Activated CD4-positive, alpha-beta T cell treated with anti-CD3 and anti-CD28 coated beads for 36 hours (primary cell): ENCODE measurements around the gene DNMT1. TPM values are rescaled to one million over a fixed set of nuclear protein-coding genes. Genes with fewer than 3 reads are reported as not detected.
A peak's percentile ranks its signal among the peaks of the same experiment; 100 is the strongest.

Experiments used
- ATAC-seq: fragments of 200-7000 bp; cut with Tn5 transposase; one replicate; pipeline ENCODE4 v1.10.0; 2021; ENCODE audit warnings: mild to moderate bottlenecking, moderate library complexity
- CTCF ChIA-PET: fragments of 350-600 bp; sonication (Branson Sonifier 250); formaldehyde crosslinking; loops from one replicate; lab custom pipeline; 2021; ENCODE audit warnings: antibody characterized with exemption; lab: Charles Lee
- POLR2A ChIA-PET: fragments of 350-600 bp; sonication (Branson Sonifier 250); formaldehyde crosslinking; loops from one replicate; lab custom pipeline; 2021; ENCODE audit warnings: antibody characterized with exemption, inconsistent platforms; lab: Charles Lee
- DNase-seq: peaks from one replicate; pipeline ENCODE4 v3.0.0-alpha.2; 2020
- H3K27ac Mint-ChIP-seq: one replicate; pipeline ENCODE4 v1.8.0; 2021; ENCODE audit warnings: mixed read lengths
- H3K27me3 Mint-ChIP-seq: one replicate; pipeline ENCODE4 v1.8.0; 2021; ENCODE audit warnings: mixed read lengths
- H3K36me3 Mint-ChIP-seq: one replicate; pipeline ENCODE4 v1.8.0; 2021; ENCODE audit warnings: low read depth, mixed read lengths
- H3K4me1 Mint-ChIP-seq: one replicate; pipeline ENCODE4 v1.8.0; 2021; ENCODE audit warnings: mixed read lengths
- H3K4me3 Mint-ChIP-seq: one replicate; pipeline ENCODE4 v1.8.0; 2021; ENCODE audit warnings: mild to moderate bottlenecking, moderate library complexity, mixed read lengths
- H3K9me3 Mint-ChIP-seq: one replicate; pipeline ENCODE4 v1.8.0; 2021; ENCODE audit warnings: low read depth, mixed read lengths
- intact Hi-C, 2 experiments: fragments of 100-400 bp; cut with DNase I in 1 of 2; cut with micrococcal nuclease in 1 of 2; formaldehyde crosslinking; loops; one replicate each; pipeline versions ENCODE4 v1.14.2 to v1.15.1; 2022 to 2024; cut with DNase I, micrococcal nuclease
- total RNA-seq, 2 experiments: library from RNA; stranded (reverse); gene quantifications; one replicate each; pipeline ENCODE4 v1.2.3, GENCODE V29; 2021

DNMT1 gene
- total RNA-seq, 2 experiments from 2014 or later: 374 to 385 TPM

GRCh38 chr19:10132905-10133304 lies 61.8 kb downstream of the DNMT1 start:
- ChIA-PET CTCF (interaction anchor here (0.8 to 1.7 kb wide), 3 partner anchors 12 to 117 kb away, joined by 3 to 6 read pairs (median 5); no protein-coding TSS in a partner anchor), POLR2A (interaction anchor here (0.6 to 0.7 kb wide), 3 partner anchors 9 to 26 kb away, joined by 3 to 10 read pairs (median 3); no protein-coding TSS in a partner anchor)
- no peak for ATAC-seq
- Mint-ChIP-seq H3K9me3 (no peaks in the 10 kb centered on the region), H3K27me3 (no peaks in the 10 kb centered on the region), H3K4me3 (no peak overlapping the region), H3K36me3 (peaks cover 42% of the 10 kb centered on the region), H3K4me1 (no peaks in the 10 kb centered on the region), H3K27ac (no peak overlapping the region)
- intact Hi-C loops: no loop called here
- no peak for DNase-seq

- H3K9me3 Mint-ChIP-seq: no peaks in the 10 kb centered on the region
- ChIA-PET CTCF (no interaction called here), POLR2A (no interaction called here)
- intact Hi-C loops: no loop called here
- no peak for ATAC-seq
- no peaks in the 10 kb centered on the region for H3K27me3 Mint-ChIP-seq
- no peak for DNase-seq
- H3K36me3 Mint-ChIP-seq: peaks cover 16% of the 10 kb centered on the region
- no peak overlapping the region for H3K4me3 Mint-ChIP-seq
- H3K4me1 Mint-ChIP-seq: no peaks in the 10 kb centered on the region
- no peak overlapping the region for H3K27ac Mint-ChIP-seq
Measured at GRCh38 chr19:10126213-10126639, 68.5 kb downstream of the DNMT1 start.

GRCh38 chr19:10124429-10124828 lies 70.3 kb downstream of the DNMT1 start:
- Mint-ChIP-seq H3K9me3 (no peaks in the 10 kb centered on the region), H3K4me3 (no peak overlapping the region), H3K27ac (no peak overlapping the region), H3K4me1 (peaks cover 2% of the 10 kb centered on the region), H3K36me3 (peaks cover 12% of the 10 kb centered on the region), H3K27me3 (no peaks in the 10 kb centered on the region)
- no peak for DNase-seq
- ChIA-PET CTCF (no interaction called here), POLR2A (no interaction called here)
- ATAC-seq: no peak
- intact Hi-C loops: no loop called here

- ChIA-PET POLR2A (no interaction called here), CTCF (interaction anchor here (0.9 to 1.6 kb wide), 3 partner anchors 9 to 128 kb away, joined by 3 to 5 read pairs (median 4); no protein-coding TSS in a partner anchor)
- H3K4me1 Mint-ChIP-seq: peaks cover 9% of the 10 kb centered on the region
- H3K36me3 Mint-ChIP-seq: peaks cover 19% of the 10 kb centered on the region
- DNase-seq: no peak
- no peak overlapping the region for H3K27ac Mint-ChIP-seq
- no peak for ATAC-seq
- H3K27me3 Mint-ChIP-seq: no peaks in the 10 kb centered on the region
- H3K4me3 Mint-ChIP-seq: no peak overlapping the region
- no peaks in the 10 kb centered on the region for H3K9me3 Mint-ChIP-seq
- intact Hi-C loops: no loop called here
Measured at GRCh38 chr19:10122045-10122444, 72.7 kb downstream of the DNMT1 start.

- peaks cover 15% of the 10 kb centered on the region for H3K4me1 Mint-ChIP-seq
- no peaks in the 10 kb centered on the region for H3K27me3 Mint-ChIP-seq
- DNase-seq: no peak
- no peak overlapping the region for H3K27ac Mint-ChIP-seq
- H3K36me3 Mint-ChIP-seq: peaks cover 31% of the 10 kb centered on the region
- ChIA-PET CTCF (interaction anchor here (0.7 to 1.6 kb wide), 8 partner anchors 10 to 445 kb away, joined by 3 to 5 read pairs (median 4); no protein-coding TSS in a partner anchor), POLR2A (no interaction called here)
- ATAC-seq: no peak
- intact Hi-C loops: loop anchor here (1.0 to 2.0 kb wide), 3 partner anchors 16 to 131 kb away; no protein-coding TSS in a partner anchor
- no peaks in the 10 kb centered on the region for H3K9me3 Mint-ChIP-seq
- H3K4me3 Mint-ChIP-seq: no peak overlapping the region
Measured at GRCh38 chr19:10120538-10121189, 74.1 kb downstream of the DNMT1 start.

GRCh38 chr19:10118960-10119359 lies 75.8 kb downstream of the DNMT1 start:
- intact Hi-C loops: loop anchor here (1.0 to 5.0 kb wide), 5 partner anchors 13 to 187 kb away; partner anchors contain the start of genes DNMT1 (in 1 of the 2), PPAN (in 1 of the 2) and SHFL (in 1 of the 2)
- H3K9me3 Mint-ChIP-seq: no peaks in the 10 kb centered on the region
- peak overlapping the region; percentile 88 for H3K27ac Mint-ChIP-seq
- no peaks in the 10 kb centered on the region for H3K27me3 Mint-ChIP-seq
- ATAC-seq (no peak), DNase-seq (peak; percentile 31)
- peaks cover 19% of the 10 kb centered on the region for H3K4me1 Mint-ChIP-seq
- H3K36me3 Mint-ChIP-seq: peaks cover 40% of the 10 kb centered on the region
- peak overlapping the region; percentile 95 for H3K4me3 Mint-ChIP-seq
- CTCF ChIA-PET: interaction anchor here (0.9 to 1.7 kb wide), 5 partner anchors 11 to 114 kb away, joined by 3 to 4 read pairs (median 3); partner anchors contain the start of gene PPAN
- POLR2A ChIA-PET: no interaction called here

GRCh38 chr19:10116866-10117616 lies 77.7 kb downstream of the DNMT1 start:
- no peak for ATAC-seq
- no peak overlapping the region for H3K27ac Mint-ChIP-seq
- intact Hi-C loops: loop anchor here in 1 of 2 experiments (5.0 kb wide), 1 partner anchor 185 kb away; no protein-coding TSS in a partner anchor
- peaks cover 34% of the 10 kb centered on the region for H3K4me1 Mint-ChIP-seq
- ChIA-PET CTCF (interaction anchor here (0.6 to 2.7 kb wide), 7 partner anchors 10 to 195 kb away, joined by 3 to 8 read pairs (median 3); partner anchors contain the start of genes ANGPTL6 and PPAN), POLR2A (interaction anchor here (0.6 to 0.8 kb wide), 2 partner anchors 228 to 806 kb away, joined by 4 to 6 read pairs; no protein-coding TSS in a partner anchor)
- DNase-seq: no peak
- H3K36me3 Mint-ChIP-seq: peaks cover 54% of the 10 kb centered on the region
- H3K9me3 Mint-ChIP-seq: no peaks in the 10 kb centered on the region
- no peak overlapping the region for H3K4me3 Mint-ChIP-seq
- no peaks in the 10 kb centered on the region for H3K27me3 Mint-ChIP-seq

- Mint-ChIP-seq H3K4me3 (no peak overlapping the region), H3K36me3 (peaks cover 62% of the 10 kb centered on the region), H3K9me3 (no peaks in the 10 kb centered on the region), H3K27ac (peak overlapping the region; percentile 42), H3K27me3 (no peaks in the 10 kb centered on the region), H3K4me1 (peaks cover 42% of the 10 kb centered on the region)
- POLR2A ChIA-PET: interaction anchor here (0.7 to 0.9 kb wide), 3 partner anchors 12 to 805 kb away, joined by 3 to 5 read pairs (median 4); no protein-coding TSS in a partner anchor
- intact Hi-C loops: loop anchor here in 1 of 2 experiments (5.0 kb wide), 1 partner anchor 184 kb away; no protein-coding TSS in a partner anchor
- no peak for ATAC-seq
- DNase-seq: peak; percentile 25
- CTCF ChIA-PET: interaction anchor here (1.0 to 2.7 kb wide), 5 partner anchors 10 to 221 kb away, joined by 3 to 8 read pairs (median 5); partner anchors contain the start of gene PPAN
Measured at GRCh38 chr19:10116085-10116865, 78.5 kb downstream of the DNMT1 start.

- POLR2A ChIA-PET: interaction anchor here (0.9 kb wide), 1 partner anchor 36 kb away, joined by 3 read pairs; no protein-coding TSS in a partner anchor
- CTCF ChIA-PET: interaction anchor here (1.0 to 2.7 kb wide), 6 partner anchors 9 to 222 kb away, joined by 3 to 8 read pairs (median 4); partner anchors contain the start of gene PPAN
- no peak overlapping the region for H3K4me3 Mint-ChIP-seq
Measured at GRCh38 chr19:10115392-10116084, 79.2 kb downstream of the DNMT1 start.

More at GRCh38 chr19:10115392-10116084, 79.2 kb downstream of the DNMT1 start:
- Mint-ChIP-seq H3K27ac (peak overlapping the region; percentile 42), H3K4me1 (peaks cover 46% of the 10 kb centered on the region), H3K27me3 (no peaks in the 10 kb centered on the region), H3K36me3 (peaks cover 66% of the 10 kb centered on the region), H3K9me3 (no peaks in the 10 kb centered on the region)
- DNase-seq (peak; percentile 25), ATAC-seq (no peak)
- intact Hi-C loops: loop anchor here in 1 of 2 experiments (5.0 kb wide), 1 partner anchor 183 kb away; no protein-coding TSS in a partner anchor
